OCI-LY1 (cell line): ENCODE measurements around the gene LDLRAD4.

Source experiments
- CTCF ChIP-seq: fragments of 200-600 bp; sonication (generic), shearing (Covaris generic); IDR thresholded peaks from 2 replicates; pipeline ENCODE4 v1.5.1; 2017; ENCODE audit warnings: mild to moderate bottlenecking, antibody characterized with exemption, low read length, moderate library complexity, mixed read lengths
- EZH2 ChIP-seq: fragments of 200-600 bp; sonication (generic), shearing (Covaris generic); IDR thresholded peaks from 2 replicates; pipeline ENCODE4 v1.8.0; 2017; ENCODE audit warnings: borderline replicate concordance, mixed run types, mild to moderate bottlenecking, antibody characterized with exemption, low read length, moderate library complexity, mixed read lengths

- TF ChIP-seq CTCF (no peak), EZH2 (no peak)
These were observed 160.7 kb downstream of the LDLRAD4 start for GRCh38 chr18:13379062-13379865.
